H1 (cell line): ENCODE data around the gene TCF4. TPM values are rescaled to one million over a fixed set of nuclear protein-coding genes. Genes with fewer than 3 reads are reported as not detected.

ENCODE experiments used
- CHD7 ChIP-seq: fragments of 300-600 bp; sonication (generic); IDR thresholded peaks from 2 replicates; pipeline ENCODE4 v1.7.1; 2012; ENCODE audit warnings: low read length, moderate library complexity, mild to moderate bottlenecking, inconsistent platforms; ENCODE audit not compliant: insufficient replicate concordance
- EZH2 ChIP-seq: fragments of 200-600 bp; sonication (generic); IDR thresholded peaks from 2 replicates; pipeline ENCODE4 v1.7.1; 2012; ENCODE audit warnings: low read depth, mild to moderate bottlenecking, moderate library complexity, low read length, inconsistent platforms; ENCODE audit not compliant: severe bottlenecking
- RXRA ChIP-seq: IDR thresholded peaks from 2 replicates; pipeline ENCODE4 v1.6.1; 2011; ENCODE audit warnings: low read depth, mild to moderate bottlenecking, low read length, moderate library complexity; ENCODE audit not compliant: insufficient read depth
- polyA plus RNA-seq, 7 experiments: library from polyadenylated mRNA; depleted of rRNA in 3 of 7; stranded (reverse) in 5 of 7; unstranded in 2 of 7; fragments of >200 nt in 5 of 7; fragments of 200-250 nt in 2 of 7; gene quantifications; 1 replicate in 5 of 7; 2 replicates in 1 of 7; 4 replicates in 1 of 7; pipeline versions ENCODE4 v1.2.1 to v1.2.3, GENCODE V29; 2011 to 2013; ENCODE audit warnings: missing spikeins in 2 of 7, mixed read lengths in 2 of 7
- total RNA-seq: library from RNA; stranded (reverse); fragmentation: NEBNext Ultra II Directional; extraction: Animal tissue kit (Norgen Biotek cat#: 25700); gene quantifications from 2 replicates; pipeline ENCODE4 v1.2.1, GENCODE V29; 2021

TCF4 gene
- total and polyA plus RNA-seq, 2 of the 8 experiments (the other 6 are each of a cell fraction or from before 2014, with no cell fraction given), result 59.3 to 118 TPM

- TF ChIP-seq RXRA, result no peak
- no peak for TF ChIP-seq EZH2
- no peak for TF ChIP-seq CHD7
Measured at GRCh38 chr18:55173291-55173690, 414.7 kb downstream of the TCF4 start (continued).
